Skeletal muscle satellite cell (primary cell): ENCODE results near the gene KCNN4.
"Not testable (repeated sequence)": the region's sequence is repeated elsewhere in the genome, so short reads cannot be mapped to it uniquely, and the experiment has no call there.

Experiments
- H3K27me3 ChIP-seq: 2 replicates; pipeline ENCODE4 v1.7.0; 2013; ENCODE audit warnings: low read length; ENCODE audit not compliant: control insufficient read depth, insufficient read depth
- H3K36me3 ChIP-seq: 2 replicates; pipeline ENCODE4 v1.7.0; 2013; ENCODE audit warnings: mild to moderate bottlenecking, control low read depth, low read length; ENCODE audit not compliant: insufficient read depth
- H3K4me1 ChIP-seq: 2 replicates; pipeline ENCODE4 v1.7.0; 2013; ENCODE audit warnings: low read length; ENCODE audit not compliant: control insufficient read depth, insufficient read depth
- H3K4me2 ChIP-seq: 2 replicates; pipeline ENCODE4 v1.7.0; 2013; ENCODE audit warnings: mild to moderate bottlenecking, low read length
- H3K4me3 ChIP-seq: 2 replicates; pipeline ENCODE4 v1.7.0; 2013; ENCODE audit warnings: low read length
- H3K9ac ChIP-seq: 2 replicates; pipeline ENCODE4 v1.7.0; 2013; ENCODE audit warnings: mild to moderate bottlenecking, low read depth, low read length, moderate library complexity
- H3K9me3 ChIP-seq: replicated peaks from 2 replicates; pipeline ENCODE4 v1.7.0; 2013; ENCODE audit warnings: mild to moderate bottlenecking, control low read depth, low read length

Gene KCNN4

DNA sequence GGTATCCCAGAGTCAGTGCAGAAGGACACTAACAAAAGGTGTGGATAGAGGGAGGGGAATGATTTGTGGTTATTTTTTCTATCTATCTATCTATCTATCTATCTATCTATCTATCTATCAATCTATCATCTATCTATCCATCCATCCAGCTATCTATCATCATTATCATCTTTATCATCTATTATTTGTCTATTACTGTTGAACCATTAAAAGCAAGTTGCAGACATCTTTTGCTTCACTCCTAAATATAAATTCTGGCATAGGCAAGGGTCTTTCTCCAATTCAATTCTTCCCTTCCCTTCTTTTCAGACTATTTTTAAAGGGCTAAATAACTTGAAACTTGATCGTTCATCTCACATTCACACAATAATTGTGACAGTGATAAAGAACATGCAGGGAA, 31.5 kb upstream of the KCNN4 start:
- H3K9me3 ChIP-seq = no peaks in the 10 kb centered on the region
- H3K36me3 ChIP-seq = no peaks in the 10 kb centered on the region
- peaks cover 19% of the 10 kb centered on the region for H3K27me3 ChIP-seq
- no peak overlapping the region for H3K9ac ChIP-seq
- H3K4me2 ChIP-seq = no peak overlapping the region
- no peaks in the 10 kb centered on the region for H3K4me1 ChIP-seq
- no peak overlapping the region for H3K4me3 ChIP-seq

DNA sequence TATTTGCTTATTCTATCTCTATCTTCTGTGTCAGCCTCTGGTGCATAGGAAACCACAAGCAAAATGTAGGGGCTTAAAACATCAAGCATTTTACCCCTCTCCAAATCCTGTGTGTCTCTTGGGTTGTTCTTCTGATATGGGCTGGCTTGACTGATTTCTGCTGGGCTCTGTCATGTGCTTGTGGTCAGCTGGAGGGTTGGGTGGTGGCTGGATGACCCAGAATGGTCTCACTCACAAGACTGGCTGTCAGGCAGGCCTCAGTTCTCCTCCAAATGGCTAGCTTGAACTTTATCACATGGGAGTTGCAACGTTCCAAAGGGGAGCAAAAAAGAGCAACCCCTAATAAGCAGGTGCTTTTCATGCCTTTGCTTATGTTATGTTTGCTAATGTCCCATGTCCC, 31.1 kb upstream of the KCNN4 start:
- no peak overlapping the region for H3K4me3 ChIP-seq
- no peaks in the 10 kb centered on the region for H3K4me1 ChIP-seq
- peaks cover 19% of the 10 kb centered on the region for H3K27me3 ChIP-seq
- H3K4me2 ChIP-seq = no peak overlapping the region
- H3K9me3 ChIP-seq = no peaks in the 10 kb centered on the region
- H3K36me3 ChIP-seq = no peaks in the 10 kb centered on the region
- no peak overlapping the region for H3K9ac ChIP-seq

DNA sequence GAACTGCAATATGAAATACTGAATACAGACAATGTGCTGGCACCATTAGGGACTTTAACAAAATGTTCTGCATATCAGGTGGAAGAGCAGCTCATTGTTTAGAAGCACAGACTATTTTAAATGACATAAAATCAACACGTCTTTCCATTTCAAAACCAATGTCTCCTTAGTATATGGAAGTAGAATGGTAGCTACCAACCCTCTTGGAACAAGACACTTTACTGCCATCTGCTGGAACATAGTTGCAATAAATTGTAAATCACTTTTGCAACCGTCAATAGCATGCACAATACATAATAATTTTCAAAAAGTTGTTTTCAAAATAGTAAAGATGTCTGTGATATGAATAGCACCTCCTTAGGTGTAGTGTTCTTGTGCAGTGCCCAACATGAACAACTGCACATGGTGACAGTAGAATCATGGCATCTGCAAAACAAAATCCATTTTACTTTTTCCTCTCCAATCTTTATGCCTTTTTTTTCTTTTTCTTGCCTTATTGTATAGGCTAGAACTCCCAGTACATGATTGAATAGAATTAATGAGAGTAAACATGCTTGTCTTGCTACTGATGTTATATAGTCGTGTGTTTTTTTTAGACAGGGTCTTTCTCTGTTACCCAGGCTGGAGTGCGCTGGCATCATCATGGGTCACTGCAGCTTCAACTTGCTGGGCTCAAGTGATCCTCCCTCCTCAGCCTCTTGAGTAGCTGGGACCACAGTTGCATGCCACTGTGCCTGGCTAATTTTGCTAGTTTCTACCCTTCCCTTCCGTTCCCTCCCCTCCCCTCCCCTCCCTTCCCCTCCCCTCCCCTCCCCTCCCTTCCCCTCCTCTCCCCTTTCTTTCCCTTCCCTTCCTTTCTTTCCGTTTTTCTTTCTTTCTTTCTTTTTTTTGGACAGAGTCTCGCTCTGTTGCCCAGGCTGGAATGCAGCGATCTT, 29.3 kb upstream of the KCNN4 start:
- Histone ChIP-seq H3K4me3 (no peak overlapping the region), H3K9me3 (no peaks in the 10 kb centered on the region), H3K4me2 (no peak overlapping the region), H3K27me3 (peaks cover 22% of the 10 kb centered on the region), H3K9ac (no peak overlapping the region), H3K4me1 (no peaks in the 10 kb centered on the region), H3K36me3 (no peaks in the 10 kb centered on the region)

DNA sequence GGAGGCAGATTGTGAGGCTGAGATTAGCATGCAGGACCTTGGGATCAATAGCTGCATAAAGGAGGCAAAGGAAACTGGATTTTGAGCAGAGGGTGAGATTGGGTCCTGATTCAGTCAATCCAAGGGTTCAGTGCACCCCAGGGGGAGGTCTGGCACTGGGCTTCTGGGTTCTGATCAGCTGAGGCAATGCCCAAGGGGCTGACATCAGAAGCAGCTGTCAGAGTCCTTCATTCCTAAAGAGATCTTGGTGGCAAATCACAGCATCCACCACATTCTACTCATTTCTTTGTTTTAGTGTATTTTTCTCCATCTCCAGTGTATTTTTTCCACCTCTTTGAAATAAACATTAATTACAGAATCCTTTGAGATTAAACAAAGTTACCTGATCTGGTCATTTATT, 26.9 kb upstream of the KCNN4 start:
- Histone ChIP-seq H3K27me3 (peaks cover 34% of the 10 kb centered on the region), H3K4me1 (no peaks in the 10 kb centered on the region), H3K9me3 (no peaks in the 10 kb centered on the region), H3K9ac (no peak overlapping the region), H3K36me3 (no peaks in the 10 kb centered on the region), H3K4me3 (no peak overlapping the region), H3K4me2 (no peak overlapping the region)

DNA sequence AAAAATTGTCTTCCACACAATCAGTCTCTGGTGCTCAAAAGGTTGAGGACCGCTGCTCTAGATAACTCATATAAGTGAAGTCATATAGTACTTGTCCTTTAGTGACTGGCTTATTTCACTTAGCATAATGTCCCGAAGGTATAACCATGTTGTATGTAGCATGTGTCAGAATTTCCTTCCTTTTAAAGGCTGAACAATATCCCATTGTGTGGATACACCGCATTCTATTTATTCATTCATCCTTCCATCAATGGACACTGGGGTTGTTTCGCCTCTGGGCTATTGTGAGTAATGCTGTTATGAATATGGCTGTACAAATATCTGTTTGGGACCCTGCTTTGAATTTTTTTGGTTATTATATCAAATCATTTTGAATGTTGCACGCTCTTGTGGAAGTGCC, 26.1 kb upstream of the KCNN4 start:
- no peaks in the 10 kb centered on the region for H3K36me3 ChIP-seq
- H3K4me2 ChIP-seq = no peak overlapping the region
- H3K4me3 ChIP-seq = no peak overlapping the region
- no peaks in the 10 kb centered on the region for H3K9me3 ChIP-seq
- no peak overlapping the region for H3K9ac ChIP-seq
- no peaks in the 10 kb centered on the region for H3K4me1 ChIP-seq
- H3K27me3 ChIP-seq = peaks cover 37% of the 10 kb centered on the region

DNA sequence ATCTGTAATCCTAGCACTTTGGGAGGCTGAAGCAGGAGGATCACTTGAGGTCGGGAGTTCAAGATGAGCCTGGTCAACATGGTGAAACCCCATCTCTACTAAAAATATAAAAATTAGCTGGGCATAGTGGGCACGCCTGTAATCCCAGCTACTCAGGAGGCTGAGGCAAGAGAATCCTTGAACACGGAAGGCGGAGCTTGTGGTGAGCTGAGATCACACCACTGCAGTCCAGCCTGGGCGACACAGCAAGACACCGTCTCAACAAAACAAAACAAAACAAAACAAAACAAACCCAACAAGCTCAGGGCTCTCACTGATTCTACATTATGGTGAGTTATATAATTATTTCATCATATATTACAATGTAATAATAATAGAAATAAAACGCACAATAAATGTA, 25.6 kb upstream of the KCNN4 start:
- H3K27me3 ChIP-seq = peaks cover 35% of the 10 kb centered on the region

DNA sequence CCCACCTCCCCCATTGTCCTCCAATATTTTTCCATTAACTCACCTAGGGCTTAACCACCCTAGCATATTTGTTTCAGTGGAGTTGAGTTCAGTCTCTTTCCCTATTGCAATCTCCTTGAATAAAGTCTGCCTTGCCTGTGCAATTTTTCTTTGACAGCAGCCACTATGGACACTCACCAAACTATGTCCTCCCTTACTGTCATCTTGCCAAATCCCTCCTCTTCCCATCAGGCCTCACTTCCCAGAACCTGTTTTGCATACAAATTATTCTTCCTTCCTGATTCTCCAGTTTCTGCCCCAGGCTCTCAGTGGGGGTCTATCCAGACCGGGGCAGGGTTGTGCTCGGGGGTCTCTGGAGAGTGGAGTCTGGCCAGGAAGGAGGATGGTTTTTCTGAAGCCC, 23.7 kb upstream of the KCNN4 start:
- Histone ChIP-seq H3K36me3 (no peaks in the 10 kb centered on the region), H3K9ac (no peak overlapping the region), H3K4me3 (no peak overlapping the region), H3K27me3 (peaks cover 46% of the 10 kb centered on the region), H3K4me2 (no peak overlapping the region), H3K9me3 (no peaks in the 10 kb centered on the region), H3K4me1 (no peaks in the 10 kb centered on the region)

More for the DNA sequence above, 25.6 kb upstream of the KCNN4 start:
- not testable (repeated sequence) for H3K4me2 ChIP-seq, H3K9ac ChIP-seq, H3K4me3 ChIP-seq, H3K36me3 ChIP-seq, H3K9me3 ChIP-seq, H3K4me1 ChIP-seq

GRCh38 chr19:43802216-43802951, 21.6 kb upstream of the KCNN4 start, which contains the start of gene LYPD5:
TSS of gene LYPD5 (minus strand) at chr19:43802447. CDS start at chr19:43802380, 67 bp downstream.
- no peaks in the 10 kb centered on the region for H3K36me3 ChIP-seq
- H3K9me3 ChIP-seq = no peaks in the 10 kb centered on the region
- no peak within 1 kb of the TSS for H3K9ac ChIP-seq
- peaks cover 7% of the 10 kb centered on the region for H3K4me1 ChIP-seq
- H3K4me2 ChIP-seq = no peak within 1 kb of the TSS
- peaks cover 49% of the 10 kb centered on the region for H3K27me3 ChIP-seq
- no peak within 1 kb of the TSS for H3K4me3 ChIP-seq

- H3K9ac ChIP-seq = no peak overlapping the region
These were observed 18.8 kb upstream of the KCNN4 start for GRCh38 chr19:43799502-43800142.

GRCh38 chr19:43798546-43799409, 18.0 kb upstream of the KCNN4 start:
- no peaks in the 10 kb centered on the region for H3K36me3 ChIP-seq
- peaks cover 7% of the 10 kb centered on the region for H3K4me1 ChIP-seq
- H3K4me3 ChIP-seq = peak overlapping the region; percentile 67
- peak overlapping the region; percentile 95 for H3K4me2 ChIP-seq
- H3K27me3 ChIP-seq = peaks cover 61% of the 10 kb centered on the region
- no peaks in the 10 kb centered on the region for H3K9me3 ChIP-seq
- no peak overlapping the region for H3K9ac ChIP-seq

More at GRCh38 chr19:43799502-43800142, 18.8 kb upstream of the KCNN4 start:
- H3K4me1 ChIP-seq = peaks cover 7% of the 10 kb centered on the region
- no peak overlapping the region for H3K4me3 ChIP-seq
- no peak overlapping the region for H3K4me2 ChIP-seq
- H3K9me3 ChIP-seq = no peaks in the 10 kb centered on the region
- H3K36me3 ChIP-seq = no peaks in the 10 kb centered on the region
- peaks cover 63% of the 10 kb centered on the region for H3K27me3 ChIP-seq
